Activated CD8-positive, alpha-beta memory T cell treated with anti-CD3 and anti-CD28 coated beads for 48 hours (primary cell): Measurements from ENCODE around the gene CLNK.
"Not testable (repeated sequence)": the region's sequence is repeated elsewhere in the genome, so short reads cannot be mapped to it uniquely, and the experiment has no call there.

ENCODE experiments used
- DNase-seq, 3 experiments: peaks; one replicate each; pipeline ENCODE4 v3.0.0-alpha.2; 2020; ENCODE audit warnings: low read depth in 2 of 3, low spot score in 2 of 3

Gene CLNK

GRCh38 chr4:10579648-10580047 lies 104.9 kb downstream of the CLNK start:
- no peak for DNase-seq

- no peak for DNase-seq
Measured at GRCh38 chr4:10577508-10578426, 106.8 kb downstream of the CLNK start.

GRCh38 chr4:10577018-10577417 lies 107.5 kb downstream of the CLNK start:
- DNase-seq = no peak

GRCh38 chr4:10576236-10576635 lies 108.3 kb downstream of the CLNK start:
- DNase-seq = no peak

GRCh38 chr4:10575414-10575813 lies 109.2 kb downstream of the CLNK start:
- no peak for DNase-seq

GRCh38 chr4:10574553-10574952 lies 110.0 kb downstream of the CLNK start:
- DNase-seq = not testable (repeated sequence)

- no peak for DNase-seq
Measured at GRCh38 chr4:10571909-10572308, 112.7 kb downstream of the CLNK start.

GRCh38 chr4:10569491-10569890 lies 115.1 kb downstream of the CLNK start:
- no peak for DNase-seq

- no peak for DNase-seq
Measured at GRCh38 chr4:10567766-10568165, 116.8 kb downstream of the CLNK start.

- no peak for DNase-seq
Measured at GRCh38 chr4:10565166-10565780, 119.3 kb downstream of the CLNK start.

GRCh38 chr4:10554694-10555093 lies 129.9 kb downstream of the CLNK start:
- DNase-seq = peak in 1 of 3 experiments; percentile 12

- no peak for DNase-seq
Measured at GRCh38 chr4:10554121-10554520, 130.4 kb downstream of the CLNK start.

- DNase-seq = no peak
Measured at GRCh38 chr4:10552591-10553280, 131.8 kb downstream of the CLNK start.

- no peak for DNase-seq
Measured at GRCh38 chr4:10535912-10536311, 148.7 kb downstream of the CLNK start.

- DNase-seq = no peak
Measured at GRCh38 chr4:10534820-10535219, 149.7 kb downstream of the CLNK start.

- DNase-seq = no peak
Measured at GRCh38 chr4:10532155-10532554, 152.4 kb downstream of the CLNK start.

- DNase-seq = no peak
Measured at GRCh38 chr4:10530137-10530786, 154.3 kb downstream of the CLNK start.

GRCh38 chr4:10529291-10530136 lies 155.1 kb downstream of the CLNK start:
- no peak for DNase-seq

- no peak for DNase-seq
Measured at GRCh38 chr4:10527438-10527837, 157.1 kb downstream of the CLNK start.

GRCh38 chr4:10526429-10527222 lies 157.9 kb downstream of the CLNK start:
- DNase-seq = no peak
